Subcutaneous adipose tissue (tissue), 4 donors: Measurements from ENCODE around the gene APMAP. TPM values are rescaled to one million over a fixed set of nuclear protein-coding genes. Genes with fewer than 3 reads are reported as not detected.

Experiments
- CTCF ChIP-seq: fragments of 450-650 bp; IDR thresholded peaks from one replicate; pipeline ENCODE4 v1.5.1; 2016; ENCODE audit warnings: low read depth, mild to moderate bottlenecking, control low read depth, antibody characterized with exemption, moderate library complexity
- total RNA-seq, 4 donors: library from RNA; depleted of rRNA; stranded (reverse); fragments of >200 nt; gene quantifications; one replicate each; pipeline ENCODE4 v1.1.0, GENCODE V29; 2016

APMAP gene
- total RNA-seq, 4 donors from 2014 or later: 63.4 to 325 (median 240) TPM

- no peak for TF ChIP-seq CTCF
Observed at GRCh38 chr20:24942679-24943078, 49.9 kb downstream of the APMAP start.

- no peak for TF ChIP-seq CTCF
Observed at GRCh38 chr20:24939036-24939435, 53.5 kb downstream of the APMAP start.

- TF ChIP-seq CTCF: no peak
Observed at GRCh38 chr20:24938498-24938897, 54.1 kb downstream of the APMAP start.

- no peak for TF ChIP-seq CTCF
Observed at GRCh38 chr20:24937579-24937978, 55.0 kb downstream of the APMAP start.

- no peak for TF ChIP-seq CTCF
Observed at GRCh38 chr20:24936526-24937407, 55.8 kb downstream of the APMAP start.

- no peak for TF ChIP-seq CTCF
Observed at GRCh38 chr20:24935766-24936525, 56.6 kb downstream of the APMAP start.

- no peak for TF ChIP-seq CTCF
Observed at GRCh38 chr20:24935140-24935539, 57.4 kb downstream of the APMAP start.
